Hypothalamus (tissue), 51 donors: ENCODE data around the gene PLXNB2.

Source experiments
- DNase-seq, 51 donors: peaks; one replicate each; lab custom pipeline; 2025; lab: John Stamatoyannopoulos, UW

Gene PLXNB2

DNA sequence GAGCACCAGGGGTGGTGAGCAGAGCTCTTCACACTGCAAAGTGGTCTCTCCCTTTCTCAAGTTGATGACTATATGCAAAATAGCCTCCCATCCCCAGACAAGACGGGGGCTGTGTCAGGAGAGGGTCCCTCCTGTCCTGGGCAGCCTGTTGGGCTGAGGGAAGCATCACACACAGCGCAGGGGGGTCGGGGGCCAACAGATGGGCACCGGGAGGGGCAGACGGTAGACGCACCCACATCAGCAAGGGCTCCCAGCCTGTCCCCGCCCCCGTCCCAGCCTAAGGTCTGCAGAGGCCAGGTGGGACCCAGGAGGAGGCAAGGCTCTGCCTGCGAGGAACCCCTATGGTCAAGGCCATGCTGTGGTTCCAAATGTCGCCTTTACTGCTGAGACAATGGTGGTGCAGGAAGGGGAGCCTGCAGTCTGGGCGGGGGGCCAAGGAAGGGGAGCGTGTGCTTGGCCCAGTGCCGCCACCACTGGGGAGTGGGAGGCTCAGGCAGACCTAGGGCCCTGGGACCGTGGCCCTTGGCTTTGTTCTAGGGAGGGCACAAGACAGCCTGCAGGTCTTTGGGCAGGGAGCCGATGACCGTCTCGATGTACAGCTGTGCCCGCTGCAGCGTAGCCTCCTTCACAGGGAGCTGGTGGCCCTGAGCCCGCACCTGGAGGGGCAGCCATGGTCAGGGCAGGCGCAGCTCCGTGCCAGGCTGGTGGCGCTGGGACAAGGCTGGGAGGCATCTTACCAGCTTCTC is 4.3 kb upstream of the PLXNB2 start:
- no peak for DNase-seq

DNA sequence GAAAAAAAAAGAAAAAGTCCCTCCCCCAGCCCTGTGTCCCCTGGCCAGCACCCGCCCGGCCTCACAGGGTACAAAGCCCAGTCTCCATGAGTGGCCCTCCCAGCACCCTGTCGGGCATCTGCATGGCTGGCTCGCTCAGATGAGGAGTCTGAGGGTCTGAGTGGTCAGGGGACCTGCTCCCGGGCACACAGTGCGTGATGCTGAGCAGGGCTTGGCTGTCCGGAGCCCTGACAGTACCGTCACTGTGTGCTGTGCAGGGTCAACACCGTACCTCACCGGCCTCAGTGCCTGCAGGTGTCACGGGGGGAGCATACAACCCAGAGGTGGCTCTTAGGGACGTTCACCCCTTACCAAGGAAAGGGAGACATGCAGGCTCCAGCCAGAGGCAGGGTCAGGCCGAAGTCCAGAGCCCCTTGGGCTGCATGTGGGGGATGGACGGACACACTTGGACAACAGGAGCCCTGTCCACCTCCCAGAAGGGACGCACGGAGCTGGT is 3.6 kb upstream of the PLXNB2 start:
- no peak for DNase-seq

DNA sequence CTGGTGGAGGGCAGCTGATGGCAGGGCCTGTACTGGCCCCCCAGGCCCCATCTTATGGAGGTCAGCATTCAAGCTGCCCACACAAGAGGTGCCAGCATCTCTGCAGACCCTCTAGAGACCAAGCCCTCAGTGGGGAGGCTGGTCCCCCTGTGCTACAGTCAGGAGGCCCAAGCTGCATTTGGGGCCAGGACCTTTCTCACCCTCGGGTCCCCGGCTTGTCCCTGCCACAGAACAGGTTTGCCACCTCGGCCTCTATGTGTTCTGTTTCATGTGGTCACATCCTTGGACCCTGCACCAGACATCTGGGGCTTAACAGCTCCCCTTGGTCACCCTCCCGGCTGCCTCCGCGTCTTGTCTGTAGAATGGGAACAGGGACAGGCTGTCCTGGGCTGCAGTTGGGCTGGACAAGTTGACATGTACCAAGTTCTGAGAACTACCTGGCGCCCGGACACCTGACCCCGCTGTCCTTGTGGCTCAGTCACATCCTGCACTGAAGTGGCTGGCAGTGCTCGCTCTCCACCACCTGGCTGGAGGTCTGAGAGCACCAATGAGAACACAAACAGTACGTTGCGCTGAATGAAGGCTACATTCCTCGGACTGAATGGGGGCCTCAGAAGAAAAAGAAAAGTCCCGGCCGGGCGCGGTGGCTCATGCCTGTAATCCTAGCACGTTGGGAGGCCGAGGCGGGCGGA is 2.7 kb upstream of the PLXNB2 start:
- DNase-seq = no peak

DNA sequence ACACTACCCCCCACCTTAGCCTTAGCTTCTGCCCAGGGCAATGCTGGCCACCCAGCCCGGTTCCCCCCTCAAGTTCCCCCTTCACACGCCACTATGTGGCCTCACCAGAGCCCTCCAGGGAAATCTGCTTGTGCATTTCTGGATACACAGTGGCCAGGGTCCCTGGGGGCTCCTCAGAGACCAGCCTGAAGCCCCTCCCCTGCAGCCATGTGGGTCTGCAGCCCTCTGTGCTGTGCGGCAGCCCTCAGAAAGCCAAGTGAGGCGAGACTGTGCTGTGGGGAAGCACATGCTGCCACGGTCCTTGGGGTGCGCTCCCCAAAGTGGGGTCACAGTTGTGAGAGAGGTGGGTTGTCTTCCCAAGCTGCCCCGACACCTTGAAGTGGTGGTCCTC is 2.1 kb upstream of the PLXNB2 start:
- DNase-seq = no peak

DNA sequence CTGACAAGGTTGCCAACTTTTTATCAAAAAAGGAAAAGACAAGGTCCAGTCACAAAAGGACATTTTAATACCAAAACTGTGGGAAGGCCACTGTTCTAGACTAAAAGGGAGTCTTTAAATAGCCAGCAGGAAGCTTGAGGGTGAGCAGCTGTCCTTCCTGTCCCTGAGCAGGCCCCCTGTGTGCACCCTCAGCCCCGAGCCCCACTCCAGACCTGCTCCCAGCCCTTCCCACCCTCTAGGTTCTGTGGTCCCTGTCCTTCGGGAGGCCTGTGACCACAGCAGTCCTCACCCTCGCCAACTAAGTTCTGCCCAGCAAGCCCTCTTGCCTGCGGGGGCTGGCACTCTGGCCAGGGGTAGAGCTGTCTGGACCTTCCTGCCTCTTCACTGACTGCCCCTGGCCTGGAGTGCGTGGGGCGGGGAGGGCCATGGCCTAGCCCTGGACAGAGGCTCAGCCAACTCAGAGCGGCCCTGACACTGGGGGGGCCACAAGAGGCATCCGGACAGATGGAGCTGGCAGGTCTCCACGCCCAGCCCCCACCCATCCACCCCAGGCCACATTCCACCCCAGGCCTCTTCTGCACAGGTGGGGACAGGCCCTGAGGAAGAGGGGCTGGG is 1.6 kb upstream of the PLXNB2 start:
- peak in 1 of 51 donors; percentile 24 for DNase-seq

DNA sequence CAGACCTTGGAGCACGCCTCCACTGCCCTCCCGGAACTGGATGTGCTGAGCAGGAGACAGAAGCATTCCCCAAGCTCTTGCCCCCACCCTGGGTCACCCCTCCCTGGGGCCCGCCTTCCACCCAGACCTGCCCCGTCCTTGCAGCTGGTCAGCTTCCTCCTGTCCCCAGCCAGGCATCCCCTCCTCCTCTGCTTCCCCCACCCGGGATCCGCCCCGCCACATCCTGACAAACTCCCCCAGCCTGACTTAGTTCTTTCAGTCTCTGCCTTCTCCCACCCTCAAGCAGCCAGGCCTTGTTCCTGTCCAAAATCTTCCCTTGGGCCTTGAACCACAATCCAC is 1.1 kb upstream of the PLXNB2 start:
- DNase-seq = peak in 36 of 51 donors; percentile 10 to 72 (median 47)

DNA sequence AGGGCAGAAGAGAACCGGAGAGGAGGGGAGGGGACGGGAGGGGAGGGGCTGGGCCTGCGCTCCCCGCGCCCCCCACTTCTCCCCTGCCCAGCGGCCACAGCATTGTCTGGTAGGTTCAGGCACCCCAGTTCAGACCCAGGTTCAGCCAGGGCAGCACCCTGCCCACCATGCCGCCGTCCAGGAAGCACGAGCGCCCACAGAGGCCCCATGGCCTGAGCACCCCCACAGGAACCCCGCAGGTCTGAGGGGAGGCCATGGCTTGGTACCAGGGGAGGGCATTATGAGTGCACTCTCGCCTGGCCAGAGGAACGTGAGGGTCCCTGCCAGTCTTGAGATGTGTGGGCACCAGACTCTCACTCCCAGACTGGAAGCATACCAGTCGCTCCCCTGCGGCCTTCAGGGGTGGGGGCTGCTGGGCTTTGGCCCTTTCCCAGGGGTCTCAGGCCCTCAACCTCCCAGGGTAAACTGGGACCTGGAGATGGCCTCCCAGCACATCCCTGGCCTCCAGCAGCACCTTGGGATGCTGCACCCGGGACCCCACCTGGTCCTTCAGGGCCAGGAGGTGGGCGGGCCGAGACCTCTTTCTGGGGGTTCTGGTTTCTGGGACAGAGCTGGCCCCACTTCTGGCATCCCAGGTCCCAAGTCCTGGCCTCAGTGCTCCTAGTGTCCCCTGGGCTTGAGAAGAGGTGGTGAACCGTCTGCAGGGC is 597 bp upstream of the PLXNB2 start:
- DNase-seq = peak in 1 of 51 donors; percentile 34

DNA sequence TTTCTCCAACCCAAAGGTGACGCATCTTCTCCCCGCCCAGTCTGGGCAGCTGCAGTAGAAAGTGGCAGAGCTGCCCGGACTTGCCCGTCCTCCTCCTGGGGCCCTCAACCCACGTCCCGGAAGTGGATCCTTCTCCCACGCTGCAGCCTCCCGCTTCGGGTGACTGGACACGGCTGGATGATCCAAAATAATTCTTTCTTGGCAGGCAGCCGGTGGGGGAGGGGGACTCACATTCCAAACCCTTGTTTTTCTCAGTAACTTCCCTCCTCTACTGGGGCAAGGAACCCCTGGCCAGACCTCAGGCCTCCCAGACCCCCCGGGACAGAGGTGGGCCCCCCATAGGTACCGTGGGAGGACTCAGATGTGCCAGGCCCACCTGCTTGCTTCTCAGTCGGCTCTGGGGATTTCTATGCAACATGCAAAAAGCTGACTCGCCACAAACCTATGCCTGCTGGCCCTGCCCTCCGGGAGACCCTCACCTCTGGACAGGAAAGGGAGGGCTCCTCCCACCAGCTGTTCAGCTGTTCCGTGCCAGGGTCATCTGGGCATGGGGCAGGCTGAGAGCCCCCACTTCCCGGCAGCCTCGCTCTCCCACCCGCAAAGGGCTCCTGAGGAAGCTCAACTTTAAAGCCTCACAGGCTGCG is 1.4 kb downstream of the PLXNB2 start:
- peak in 39 of 51 donors; percentile 15 to 83 (median 53) for DNase-seq

DNA sequence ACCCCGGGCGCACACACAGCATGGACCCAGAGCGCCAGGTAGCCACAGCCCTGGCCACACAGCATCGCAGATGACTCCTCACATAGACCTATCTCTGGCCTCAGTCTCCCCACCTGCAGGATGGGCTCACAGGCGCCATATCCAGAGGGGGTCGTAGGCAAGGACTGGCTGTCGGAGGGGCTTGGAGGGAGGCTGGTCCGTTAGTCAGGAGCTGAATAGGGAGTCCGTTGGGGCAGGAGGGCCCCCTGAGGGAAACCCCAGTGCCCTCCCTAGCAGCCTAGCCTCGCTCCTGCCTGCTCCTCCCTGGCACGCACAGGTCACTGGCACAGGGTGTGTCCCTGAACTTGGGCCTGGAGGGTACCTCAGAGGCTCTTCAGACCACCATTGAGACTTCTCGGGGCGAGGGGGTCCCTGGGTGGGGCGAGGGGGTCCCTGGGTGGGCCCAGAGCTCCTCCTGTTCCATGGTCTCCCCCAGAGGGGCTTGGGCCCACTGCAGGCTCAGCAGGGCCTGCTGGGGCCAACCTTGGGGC is 2.0 kb downstream of the PLXNB2 start:
- no peak for DNase-seq

DNA sequence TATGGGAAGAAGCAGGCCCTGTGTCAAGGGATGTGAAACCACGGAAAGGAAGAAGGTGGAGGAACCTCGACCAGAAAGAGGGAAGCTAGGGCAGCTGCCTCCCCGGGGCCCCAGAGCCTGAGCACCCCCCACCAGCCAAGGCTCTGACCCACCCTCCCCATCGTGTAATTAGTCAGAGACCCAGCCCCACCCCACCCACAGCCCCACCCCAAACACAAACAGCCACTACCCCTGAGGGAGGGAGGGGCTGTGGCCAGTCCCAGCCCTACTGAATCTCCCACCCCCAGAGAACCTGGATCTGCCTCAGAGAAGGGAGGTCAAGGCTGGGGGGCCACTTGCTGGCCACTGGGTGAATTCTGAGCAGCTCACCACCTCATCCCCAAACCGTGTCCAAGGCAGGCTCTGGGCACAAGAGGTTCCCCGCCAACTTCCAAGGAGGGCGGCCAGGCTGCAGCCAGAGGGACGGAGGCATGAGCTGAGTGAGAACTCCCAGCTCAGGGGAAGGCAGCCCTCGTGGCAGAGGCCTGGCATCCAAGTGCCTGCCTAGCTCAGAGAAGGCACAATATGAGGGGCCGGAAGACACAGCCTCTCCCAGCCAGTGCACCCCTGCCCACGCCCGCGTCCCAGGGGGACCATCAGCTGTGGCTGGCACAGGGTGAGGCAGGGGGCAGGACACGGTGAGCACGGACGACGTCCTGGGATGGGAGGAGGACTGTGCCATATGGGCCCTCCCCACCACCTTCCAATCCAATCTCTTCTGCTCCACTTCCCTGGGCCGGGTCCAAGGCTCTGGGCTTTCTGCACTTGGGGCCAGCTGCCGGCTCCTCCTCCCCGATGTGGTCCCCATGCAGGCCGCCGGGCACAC is 2.7 kb downstream of the PLXNB2 start:
- peak in 31 of 51 donors; percentile 18 to 81 (median 58) for DNase-seq

DNA sequence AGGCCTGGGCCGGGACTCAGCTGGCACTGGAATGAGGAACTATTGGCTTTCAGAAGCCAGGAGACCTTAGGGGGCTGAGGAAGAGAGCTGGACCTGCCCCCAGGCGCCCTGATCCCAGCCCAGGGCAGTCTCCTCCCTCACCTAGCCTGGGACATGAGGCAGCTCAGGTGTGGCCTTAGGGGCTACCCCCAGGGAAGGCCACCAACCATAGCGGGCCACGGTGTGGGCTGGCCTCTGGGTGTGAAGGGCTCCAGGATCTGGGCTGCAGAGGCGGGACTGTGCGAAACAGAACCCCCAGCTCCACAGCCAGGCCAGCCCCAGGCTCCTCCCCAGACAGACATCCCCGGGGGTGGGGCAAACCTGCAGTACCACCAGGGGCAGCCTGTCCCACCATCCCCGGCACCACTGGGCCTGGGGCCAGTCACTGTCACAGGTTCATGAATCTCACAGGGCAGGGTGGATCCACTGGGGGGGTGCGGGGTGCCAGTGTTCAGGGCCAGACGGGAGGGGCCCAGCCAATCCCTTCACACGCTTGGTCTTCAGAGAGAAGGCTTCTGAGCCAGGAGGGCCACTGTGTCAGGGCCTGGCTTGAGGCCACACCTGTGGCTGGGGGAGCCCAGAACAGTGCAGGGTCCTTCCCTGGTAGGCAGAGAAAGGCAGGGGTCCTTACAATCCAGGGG is 3.5 kb downstream of the PLXNB2 start:
- DNase-seq = peak in 20 of 51 donors; percentile 21 to 60 (median 48)

DNA sequence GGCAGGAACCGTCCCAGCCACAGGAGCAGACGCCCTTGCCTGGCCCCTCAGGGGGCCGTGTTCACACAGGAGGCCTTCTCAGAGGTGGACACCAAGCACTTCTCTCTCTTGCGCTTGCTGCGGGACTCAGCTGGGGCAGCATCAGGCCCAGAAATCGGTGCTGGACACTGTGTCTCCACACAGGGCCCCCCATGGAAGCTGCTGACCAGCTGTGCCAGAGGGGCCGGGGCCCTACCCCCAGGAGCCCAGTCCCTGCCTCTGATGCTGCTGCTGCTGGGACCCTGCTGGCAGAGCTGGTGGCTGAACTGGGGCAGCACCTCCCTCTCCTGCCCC is 4.0 kb downstream of the PLXNB2 start:
- DNase-seq = peak in 10 of 51 donors; percentile 14 to 63 (median 32)

DNA sequence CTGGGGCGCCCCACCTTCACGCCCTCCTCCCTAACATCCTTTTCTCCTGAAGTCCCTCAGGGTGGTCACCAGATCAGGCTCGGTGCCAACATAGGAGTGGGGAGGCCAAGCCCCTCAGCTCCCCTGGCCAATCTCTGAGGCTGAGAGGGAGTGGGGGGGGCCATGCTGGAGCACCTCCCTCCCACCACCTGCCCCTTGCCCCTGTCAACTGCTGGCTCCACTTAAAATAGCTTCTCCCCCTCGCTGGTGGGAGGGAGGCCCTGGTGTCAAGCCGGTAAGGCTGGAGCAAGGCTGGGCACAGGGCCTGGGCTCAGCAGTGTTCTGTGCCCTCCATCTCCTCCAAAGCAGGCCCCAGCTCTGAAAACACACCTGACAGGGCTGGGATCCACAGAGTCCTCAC is 4.9 kb downstream of the PLXNB2 start:
- no peak for DNase-seq

DNA sequence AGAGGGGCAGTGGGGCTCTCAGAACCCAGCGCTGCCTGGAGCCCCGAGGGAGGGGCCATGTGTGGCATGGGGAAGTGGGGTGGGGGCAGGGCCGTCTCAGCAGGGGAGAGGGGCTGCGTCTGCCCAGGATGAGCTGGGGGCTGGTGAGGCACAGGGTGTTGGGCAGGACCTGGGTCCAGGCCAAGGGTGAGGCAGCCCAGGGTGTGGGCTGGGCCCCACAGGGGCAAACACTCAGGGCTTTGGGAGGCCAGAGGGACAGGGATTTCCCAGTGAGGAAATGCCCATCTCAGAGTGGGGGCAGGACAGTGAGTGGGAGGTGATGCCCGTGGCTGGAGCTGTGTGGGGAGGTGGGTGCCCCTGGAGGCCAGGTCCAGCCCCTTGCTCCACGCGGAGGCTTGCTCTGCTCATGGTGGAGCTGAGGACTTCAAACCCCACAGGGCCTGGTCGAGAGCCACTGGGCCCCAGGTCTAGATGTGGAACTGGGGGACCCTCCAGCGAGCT is 5.4 kb downstream of the PLXNB2 start:
- peak in 1 of 51 donors; percentile 30 for DNase-seq

DNA sequence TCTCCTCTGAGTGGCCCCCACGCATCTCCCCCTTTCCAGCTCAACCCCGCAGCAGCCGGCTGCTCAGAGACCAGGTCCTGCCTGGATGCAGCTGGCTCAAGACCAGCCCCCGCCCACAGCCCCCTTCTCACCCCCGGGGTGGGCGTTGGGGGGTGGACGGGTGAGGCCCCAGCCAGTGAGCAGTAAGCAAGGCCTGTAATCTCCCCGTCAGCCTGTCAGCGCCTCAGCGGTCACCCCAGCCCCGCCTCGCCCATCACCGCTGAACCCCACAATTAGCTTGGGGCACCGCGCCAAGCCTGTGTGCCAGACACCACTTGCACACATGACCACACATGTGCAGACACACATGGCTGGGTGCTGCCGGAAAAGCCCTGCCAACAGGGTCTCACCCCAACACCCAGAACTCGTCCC is 5.9 kb downstream of the PLXNB2 start:
- peak in 1 of 51 donors; percentile 13 for DNase-seq

DNA sequence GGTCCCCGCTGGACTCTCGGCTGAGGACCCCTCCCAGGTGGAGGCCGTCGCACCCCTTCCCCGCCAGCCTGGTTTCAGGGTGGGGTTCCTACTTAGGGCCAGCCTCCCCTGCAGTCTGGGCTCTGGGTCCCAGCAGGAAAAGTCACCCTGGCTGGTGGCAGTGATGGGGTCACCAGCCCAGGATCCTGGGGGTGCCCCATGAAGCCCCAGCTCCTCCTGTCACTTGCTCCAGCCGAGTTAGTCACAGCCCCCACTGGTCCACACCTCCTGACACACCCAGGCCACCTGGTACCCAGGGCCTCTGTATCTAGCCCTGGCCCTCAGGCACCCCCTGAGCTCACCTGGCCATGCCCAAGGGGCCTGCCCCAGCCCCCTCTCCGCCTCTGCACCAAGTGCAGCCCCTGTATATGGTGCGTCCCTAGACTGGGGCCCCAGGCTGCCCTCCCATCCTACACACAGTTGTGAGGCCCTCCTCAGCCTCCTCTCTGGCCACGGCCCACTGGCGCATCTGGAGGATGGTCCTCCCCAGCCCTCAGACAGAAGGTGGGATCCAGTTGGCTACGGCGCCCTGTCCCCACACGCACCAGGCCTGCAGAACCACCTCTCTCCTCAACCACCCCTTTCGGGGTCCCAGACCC is 6.7 kb downstream of the PLXNB2 start:
- no peak for DNase-seq

DNA sequence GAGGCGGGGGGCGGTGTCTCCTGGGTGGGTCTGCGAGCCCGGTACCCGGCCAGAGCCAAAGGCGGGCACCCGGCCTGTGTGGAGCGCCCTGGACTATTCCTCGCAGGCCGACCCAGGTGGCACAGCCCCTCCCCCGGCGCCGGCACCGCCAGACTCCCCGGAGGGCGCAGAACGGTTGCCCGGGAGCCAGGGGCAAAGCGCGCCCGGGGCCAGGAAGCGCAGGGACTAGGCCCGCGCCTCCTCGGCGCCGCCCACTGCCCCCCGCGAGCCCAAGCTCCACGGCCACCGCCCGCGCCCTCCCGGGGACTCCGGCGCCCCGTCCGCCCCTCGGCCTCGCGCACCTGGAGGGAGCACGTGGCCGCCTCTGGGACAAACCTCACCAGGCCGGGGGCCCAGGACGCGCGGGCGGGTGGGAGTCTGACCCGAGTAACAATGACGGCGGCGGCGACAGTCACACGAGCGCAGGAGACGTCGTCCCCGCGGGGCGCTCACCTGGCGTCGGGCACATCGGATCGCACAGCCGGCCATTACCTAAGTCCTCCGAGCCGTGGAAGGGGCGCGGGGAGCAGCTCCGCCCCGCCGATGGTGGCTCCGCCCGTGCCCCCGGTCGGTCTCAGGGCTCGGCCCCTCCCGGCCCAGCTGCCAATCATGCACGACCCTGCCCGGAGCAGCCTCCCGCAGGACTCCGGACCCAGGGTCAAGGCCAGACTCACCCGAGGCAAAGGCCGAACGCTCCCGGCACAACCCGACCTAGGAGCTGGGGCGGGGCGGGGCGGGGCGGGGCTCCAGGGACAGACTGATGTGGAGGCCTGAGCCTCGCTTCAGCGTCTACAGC is 7.4 kb downstream of the PLXNB2 start:
- peak in 2 of 51 donors; percentile 5 to 16 for DNase-seq
